Adipocyte (in vitro differentiated cells): Measurements from ENCODE around the gene PDSS2.
A peak's percentile ranks its signal among the peaks of the same experiment; 100 is the strongest.

Experiments used
- DNase-seq: peaks from one replicate; pipeline ENCODE4 v3.0.0-alpha.2; 2015; ENCODE audit warnings: low read depth
- H3K27me3 ChIP-seq: replicated peaks from 2 replicates; pipeline ENCODE4 v1.7.0; 2013; ENCODE audit warnings: mild to moderate bottlenecking, low read length, moderate library complexity; ENCODE audit not compliant: control insufficient read depth, insufficient read depth
- H3K36me3 ChIP-seq: 2 replicates; pipeline ENCODE4 v1.7.0; 2013; ENCODE audit warnings: low read length, mild to moderate bottlenecking, moderate library complexity; ENCODE audit not compliant: control insufficient read depth, insufficient read depth, severe bottlenecking
- H3K4me1 ChIP-seq: 2 replicates; pipeline ENCODE4 v1.7.0; 2013; ENCODE audit warnings: mild to moderate bottlenecking, low read length, moderate library complexity; ENCODE audit not compliant: control insufficient read depth, insufficient read depth
- H3K4me3 ChIP-seq: 2 replicates; pipeline ENCODE4 v1.7.0; 2013; ENCODE audit warnings: mild to moderate bottlenecking, low read length, moderate library complexity
- H3K9ac ChIP-seq: 2 replicates; pipeline ENCODE4 v1.7.0; 2013; ENCODE audit warnings: mild to moderate bottlenecking, low read length, moderate library complexity
- H3K9me3 ChIP-seq: 2 replicates; pipeline ENCODE4 v1.7.0; 2013; ENCODE audit warnings: mild to moderate bottlenecking, low read length, moderate library complexity; ENCODE audit not compliant: control insufficient read depth

PDSS2 gene

GRCh38 chr6:107466062-107466461, 6.7 kb upstream of the PDSS2 start:
- no peaks in the 10 kb centered on the region for H3K9me3 ChIP-seq

GRCh38 chr6:107460083-107460631, 793 bp upstream of the PDSS2 start:
- Histone ChIP-seq H3K27me3 (no peaks in the 10 kb centered on the region), H3K36me3 (no peaks in the 10 kb centered on the region), H3K4me3 (peak overlapping the region; percentile 93), H3K9ac (peak overlapping the region; percentile 95), H3K4me1 (peaks cover 10% of the 10 kb centered on the region), H3K9me3 (no peaks in the 10 kb centered on the region)
- DNase-seq = no peak

More at GRCh38 chr6:107466062-107466461, 6.7 kb upstream of the PDSS2 start:
- Histone ChIP-seq H3K4me3 (no peak overlapping the region), H3K9ac (no peak overlapping the region), H3K36me3 (no peaks in the 10 kb centered on the region), H3K4me1 (peaks cover 4% of the 10 kb centered on the region), H3K27me3 (no peaks in the 10 kb centered on the region)
- DNase-seq = no peak

GRCh38 chr6:107458672-107459282, 587 bp downstream of the PDSS2 start:
- DNase-seq = peak; percentile 44
- no peaks in the 10 kb centered on the region for H3K27me3 ChIP-seq
- H3K36me3 ChIP-seq = no peaks in the 10 kb centered on the region
- peak overlapping the region; percentile 95 for H3K9ac ChIP-seq
- peaks cover 10% of the 10 kb centered on the region for H3K4me1 ChIP-seq
- peak overlapping the region; percentile 93 for H3K4me3 ChIP-seq
- no peaks in the 10 kb centered on the region for H3K9me3 ChIP-seq

- H3K4me3 ChIP-seq = no peak overlapping the region
- H3K4me1 ChIP-seq = peaks cover 5% of the 10 kb centered on the region
- H3K36me3 ChIP-seq = no peaks in the 10 kb centered on the region
- no peak overlapping the region for H3K9ac ChIP-seq
- DNase-seq = no peak
- no peaks in the 10 kb centered on the region for H3K27me3 ChIP-seq
- H3K9me3 ChIP-seq = peaks cover 9% of the 10 kb centered on the region
Measured at GRCh38 chr6:107448776-107449175, 10.6 kb downstream of the PDSS2 start.

- no peak overlapping the region for H3K9ac ChIP-seq
- H3K36me3 ChIP-seq = no peaks in the 10 kb centered on the region
- H3K4me1 ChIP-seq = peaks cover 13% of the 10 kb centered on the region
- H3K9me3 ChIP-seq = peaks cover 9% of the 10 kb centered on the region
- DNase-seq = no peak
- no peaks in the 10 kb centered on the region for H3K27me3 ChIP-seq
- no peak overlapping the region for H3K4me3 ChIP-seq
Measured at GRCh38 chr6:107447663-107448216, 11.6 kb downstream of the PDSS2 start.

- no peak for DNase-seq
- Histone ChIP-seq H3K9me3 (peaks cover 9% of the 10 kb centered on the region), H3K4me1 (peaks cover 13% of the 10 kb centered on the region), H3K9ac (no peak overlapping the region), H3K4me3 (no peak overlapping the region), H3K36me3 (no peaks in the 10 kb centered on the region), H3K27me3 (no peaks in the 10 kb centered on the region)
Measured at GRCh38 chr6:107444277-107444676, 15.1 kb downstream of the PDSS2 start.

- no peak overlapping the region for H3K4me3 ChIP-seq
Measured at GRCh38 chr6:107443608-107444267, 15.6 kb downstream of the PDSS2 start.

GRCh38 chr6:107442938-107443607, 16.3 kb downstream of the PDSS2 start:
- no peak for DNase-seq
- Histone ChIP-seq H3K27me3 (no peaks in the 10 kb centered on the region), H3K4me3 (no peak overlapping the region), H3K9me3 (peaks cover 9% of the 10 kb centered on the region), H3K4me1 (peaks cover 13% of the 10 kb centered on the region), H3K9ac (no peak overlapping the region), H3K36me3 (no peaks in the 10 kb centered on the region)

More at GRCh38 chr6:107443608-107444267, 15.6 kb downstream of the PDSS2 start:
- H3K4me1 ChIP-seq = peaks cover 13% of the 10 kb centered on the region
- H3K27me3 ChIP-seq = no peaks in the 10 kb centered on the region
- peaks cover 9% of the 10 kb centered on the region for H3K9me3 ChIP-seq
- DNase-seq = no peak
- H3K9ac ChIP-seq = no peak overlapping the region
- H3K36me3 ChIP-seq = no peaks in the 10 kb centered on the region

- Histone ChIP-seq H3K9me3 (no peaks in the 10 kb centered on the region), H3K36me3 (no peaks in the 10 kb centered on the region), H3K4me1 (peaks cover 13% of the 10 kb centered on the region), H3K4me3 (no peak overlapping the region), H3K9ac (no peak overlapping the region), H3K27me3 (no peaks in the 10 kb centered on the region)
- DNase-seq = no peak
Measured at GRCh38 chr6:107441682-107442081, 17.7 kb downstream of the PDSS2 start.

GRCh38 chr6:107440936-107441335, 18.4 kb downstream of the PDSS2 start:
- Histone ChIP-seq H3K36me3 (no peaks in the 10 kb centered on the region), H3K9me3 (no peaks in the 10 kb centered on the region), H3K4me3 (no peak overlapping the region), H3K9ac (no peak overlapping the region), H3K27me3 (no peaks in the 10 kb centered on the region), H3K4me1 (peaks cover 18% of the 10 kb centered on the region)
- DNase-seq = no peak

- Histone ChIP-seq H3K27me3 (no peaks in the 10 kb centered on the region), H3K4me1 (peaks cover 25% of the 10 kb centered on the region), H3K36me3 (no peaks in the 10 kb centered on the region), H3K9me3 (no peaks in the 10 kb centered on the region), H3K9ac (no peak overlapping the region), H3K4me3 (no peak overlapping the region)
- no peak for DNase-seq
Measured at GRCh38 chr6:107439406-107439805, 20.0 kb downstream of the PDSS2 start.
